Breast epithelium (tissue), 3 donors: ENCODE measurements around the gene HRH1.

ENCODE experiments used
- POLR2A ChIP-seq: fragments of 450-650 bp; IDR thresholded peaks from one replicate; pipeline ENCODE4 v1.6.1; 2016; ENCODE audit warnings: antibody characterized with exemption, mild to moderate bottlenecking, moderate library complexity
- POLR2AphosphoS5 ChIP-seq, 3 donors: sonication (generic); formaldehyde crosslinking; IDR thresholded peaks; one replicate each; pipeline ENCODE4 v1.6.1; 2017; ENCODE audit warnings: antibody characterized with exemption in 3 of 3
- TF ChIP-seq, protein P1 (sequence below), 3 donors: fragments of 450-650 bp; IDR thresholded peaks; one replicate each; pipeline ENCODE4 v1.5.1; 2016 to 2017; ENCODE audit warnings: antibody characterized with exemption in 3 of 3, mild to moderate bottlenecking in 3 of 3, moderate library complexity in 3 of 3

DNA sequence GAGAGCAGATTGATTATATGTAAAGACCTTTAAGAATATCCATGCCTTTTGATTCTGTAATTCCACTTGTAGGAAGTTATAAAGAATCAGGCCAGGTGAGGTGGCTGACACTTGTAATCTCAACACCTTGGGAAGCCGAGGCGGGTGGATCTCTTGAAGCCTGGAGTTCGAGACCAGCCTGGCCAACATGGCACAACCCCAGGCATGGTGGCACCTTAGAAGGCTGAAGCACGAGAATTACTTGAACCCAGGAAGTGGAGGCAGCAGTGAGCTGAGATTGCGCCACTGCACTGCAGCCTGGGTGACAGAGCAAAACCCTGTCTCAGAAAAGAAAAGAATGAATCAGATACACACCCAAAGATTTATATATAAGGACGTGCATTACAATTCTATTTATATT, 33.9 kb downstream of the HRH1 start:
- TF ChIP-seq, protein P1, sequence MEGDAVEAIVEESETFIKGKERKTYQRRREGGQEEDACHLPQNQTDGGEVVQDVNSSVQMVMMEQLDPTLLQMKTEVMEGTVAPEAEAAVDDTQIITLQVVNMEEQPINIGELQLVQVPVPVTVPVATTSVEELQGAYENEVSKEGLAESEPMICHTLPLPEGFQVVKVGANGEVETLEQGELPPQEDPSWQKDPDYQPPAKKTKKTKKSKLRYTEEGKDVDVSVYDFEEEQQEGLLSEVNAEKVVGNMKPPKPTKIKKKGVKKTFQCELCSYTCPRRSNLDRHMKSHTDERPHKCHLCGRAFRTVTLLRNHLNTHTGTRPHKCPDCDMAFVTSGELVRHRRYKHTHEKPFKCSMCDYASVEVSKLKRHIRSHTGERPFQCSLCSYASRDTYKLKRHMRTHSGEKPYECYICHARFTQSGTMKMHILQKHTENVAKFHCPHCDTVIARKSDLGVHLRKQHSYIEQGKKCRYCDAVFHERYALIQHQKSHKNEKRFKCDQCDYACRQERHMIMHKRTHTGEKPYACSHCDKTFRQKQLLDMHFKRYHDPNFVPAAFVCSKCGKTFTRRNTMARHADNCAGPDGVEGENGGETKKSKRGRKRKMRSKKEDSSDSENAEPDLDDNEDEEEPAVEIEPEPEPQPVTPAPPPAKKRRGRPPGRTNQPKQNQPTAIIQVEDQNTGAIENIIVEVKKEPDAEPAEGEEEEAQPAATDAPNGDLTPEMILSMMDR (IDR thresholded peaks at IDR 0.05), result no peak
- TF ChIP-seq POLR2AphosphoS5 (IDR thresholded peaks at IDR 0.05) (no peak), POLR2A (no peak)
